22Rv1 (cell line): ENCODE data around the gene TSTD2.

Source experiments
- CTCF ChIP-seq: fragments of 450-650 bp; IDR thresholded peaks from 2 replicates; pipeline ENCODE4 v1.5.1; 2017; ENCODE audit warnings: mild to moderate bottlenecking
- ZFX ChIP-seq: fragments of 450-650 bp; IDR thresholded peaks from 2 replicates; pipeline ENCODE4 v1.6.1; 2017; ENCODE audit warnings: antibody characterized with exemption, borderline replicate concordance

GRCh38 chr9:97635026-97635425 is 1.9 kb upstream of the TSTD2 start:
- TF ChIP-seq CTCF: no peak
- TF ChIP-seq ZFX: no peak
